ENCODE measurements around the gene ZIC5. TPM values are rescaled to one million over a fixed set of nuclear protein-coding genes. Genes with fewer than 3 reads are reported as not detected.
A peak's percentile ranks its signal among the peaks of the same experiment; 100 is the strongest.

ZIC5 gene
- total and polyA plus RNA-seq, 2 donors (not counting 1 experiment from before 2014, with no cell fraction given): not detected

GRCh38 chr13:99958406-99959126, 13.0 kb downstream of the ZIC5 start:
- Histone ChIP-seq H3K4me2 (ENCODE audit: extremely low read depth, insufficient read depth, low read length) (no peak overlapping the region), H3K79me2 (ENCODE audit: control insufficient read depth, insufficient read depth, low read length) (no peaks in the 10 kb centered on the region), H3K4me3 (replicated peaks in 1 of 4; ENCODE audit: control extremely low read depth in 1 of 4, insufficient read depth in 1 of 4, low read depth in 3 of 4, low read length in 4 of 4) (no peak overlapping the region), H3K36me3 (ENCODE audit: control insufficient read depth, insufficient read depth, low read length) (no peaks in the 10 kb centered on the region), H3K9me3 (ENCODE audit: control insufficient read depth, insufficient read depth, low read depth, low read length) (no peaks in the 10 kb centered on the region), H3K9ac (ENCODE audit: insufficient read depth, low read length) (no peak overlapping the region), H3K4me1 (ENCODE audit: control insufficient read depth, extremely low read depth, insufficient read depth, low read length) (no peaks in the 10 kb centered on the region), H4K20me1 (ENCODE audit: control insufficient read depth, extremely low read depth, insufficient read depth, low read length) (no peaks in the 10 kb centered on the region), H2AFZ (ENCODE audit: low read length) (no peak overlapping the region), H3K27me3 (ENCODE audit: control insufficient read depth, insufficient read depth, low read length) (peaks cover 67% of the 10 kb centered on the region), H3K27ac (ENCODE audit: insufficient read depth, low read length) (no peak overlapping the region)
- DNase-seq (ENCODE audit: low read depth in 2 of 2): no peak
- peak; percentile 73 for TF ChIP-seq EZH2 (IDR thresholded peaks at IDR 0.05; ENCODE audit: low read length, missing control alignments)
- TF ChIP-seq CTCF (conservative IDR thresholded peaks at IDR 0.05 in 1 of 2, IDR thresholded peaks at IDR 0.05 in 1 of 2; ENCODE audit: low read depth in 1 of 2, low read length in 2 of 2): no peak

GRCh38 chr13:99956473-99957349, 14.9 kb downstream of the ZIC5 start:
- Histone ChIP-seq H3K36me3 (ENCODE audit: control insufficient read depth, insufficient read depth, low read length) (no peaks in the 10 kb centered on the region), H3K79me2 (ENCODE audit: control insufficient read depth, insufficient read depth, low read length) (no peaks in the 10 kb centered on the region), H4K20me1 (ENCODE audit: control insufficient read depth, extremely low read depth, insufficient read depth, low read length) (no peaks in the 10 kb centered on the region), H3K4me3 (replicated peaks in 1 of 4; ENCODE audit: control extremely low read depth in 1 of 4, insufficient read depth in 1 of 4, low read depth in 3 of 4, low read length in 4 of 4) (peak overlapping the region in 1 of 4 experiments; percentile 10), H3K27ac (ENCODE audit: insufficient read depth, low read length) (no peak overlapping the region), H3K4me2 (ENCODE audit: extremely low read depth, insufficient read depth, low read length) (peak overlapping the region; percentile 3), H3K9me3 (ENCODE audit: control insufficient read depth, insufficient read depth, low read depth, low read length) (no peaks in the 10 kb centered on the region), H3K27me3 (ENCODE audit: control insufficient read depth, insufficient read depth, low read length) (peaks cover 63% of the 10 kb centered on the region), H3K9ac (ENCODE audit: insufficient read depth, low read length) (no peak overlapping the region), H2AFZ (ENCODE audit: low read length) (no peak overlapping the region), H3K4me1 (ENCODE audit: control insufficient read depth, extremely low read depth, insufficient read depth, low read length) (no peaks in the 10 kb centered on the region)
- TF ChIP-seq EZH2 (IDR thresholded peaks at IDR 0.05; ENCODE audit: low read length, missing control alignments) (peak; percentile 6), CTCF (conservative IDR thresholded peaks at IDR 0.05 in 1 of 2, IDR thresholded peaks at IDR 0.05 in 1 of 2; ENCODE audit: low read depth in 1 of 2, low read length in 2 of 2) (no peak)
- no peak for DNase-seq (ENCODE audit: low read depth in 2 of 2)

- Histone ChIP-seq H3K27ac (ENCODE audit: insufficient read depth, low read length) (no peak overlapping the region), H3K4me2 (ENCODE audit: extremely low read depth, insufficient read depth, low read length) (peak overlapping the region; percentile 42), H3K4me3 (replicated peaks in 1 of 4; ENCODE audit: control extremely low read depth in 1 of 4, insufficient read depth in 1 of 4, low read depth in 3 of 4, low read length in 4 of 4) (peak overlapping the region in 1 of 4 experiments; percentile 30), H3K27me3 (ENCODE audit: control insufficient read depth, insufficient read depth, low read length) (peaks cover 61% of the 10 kb centered on the region), H3K9me3 (ENCODE audit: control insufficient read depth, insufficient read depth, low read depth, low read length) (no peaks in the 10 kb centered on the region), H3K36me3 (ENCODE audit: control insufficient read depth, insufficient read depth, low read length) (no peaks in the 10 kb centered on the region), H4K20me1 (ENCODE audit: control insufficient read depth, extremely low read depth, insufficient read depth, low read length) (no peaks in the 10 kb centered on the region), H3K4me1 (ENCODE audit: control insufficient read depth, extremely low read depth, insufficient read depth, low read length) (no peaks in the 10 kb centered on the region), H3K79me2 (ENCODE audit: control insufficient read depth, insufficient read depth, low read length) (no peaks in the 10 kb centered on the region), H3K9ac (ENCODE audit: insufficient read depth, low read length) (no peak overlapping the region), H2AFZ (ENCODE audit: low read length) (no peak overlapping the region)
- TF ChIP-seq EZH2 (IDR thresholded peaks at IDR 0.05; ENCODE audit: low read length, missing control alignments): peak; percentile 89
- no peak for TF ChIP-seq CTCF (conservative IDR thresholded peaks at IDR 0.05 in 1 of 2, IDR thresholded peaks at IDR 0.05 in 1 of 2; ENCODE audit: low read depth in 1 of 2, low read length in 2 of 2)
- DNase-seq (ENCODE audit: low read depth in 2 of 2): peak in 1 of 2 donors; percentile 36
Measured at GRCh38 chr13:99955747-99956472, 15.7 kb downstream of the ZIC5 start.
